Measurements from ENCODE around the gene CHST11. TPM values are rescaled to one million over a fixed set of nuclear protein-coding genes. Genes with fewer than 3 reads are reported as not detected.

The CHST11 gene
- total and polyA plus RNA-seq, 2 of the 4 experiments (the other 2 are of a cell fraction) = 1.4 to 2.7 TPM

DNA sequence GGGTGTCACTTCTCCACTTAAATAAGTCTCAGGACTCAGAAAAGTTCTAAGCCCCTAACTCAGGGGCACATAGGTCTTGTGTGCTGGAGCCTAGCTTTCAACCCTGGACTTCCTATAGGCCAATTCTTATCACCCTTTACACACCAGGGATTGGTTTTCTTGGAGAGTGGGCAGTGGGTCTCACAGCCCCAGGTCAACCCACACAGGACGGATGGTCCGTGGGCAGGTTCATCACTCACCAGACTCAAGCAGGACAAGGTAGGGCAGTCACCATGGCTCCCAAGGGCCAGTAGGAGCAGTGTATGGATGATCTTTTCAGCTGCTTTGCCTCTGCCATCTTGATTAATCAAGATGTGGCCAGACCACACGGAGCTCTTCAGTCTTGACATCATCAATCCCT is 268.9 kb downstream of the CHST11 start:
- Histone ChIP-seq H2BK120ac (ENCODE audit: low read depth, low read length) (no peak overlapping the region), H3K9me1 (ENCODE audit: insufficient read depth, low read length) (peaks cover 4% of the 10 kb centered on the region; the same call in 1 of the 2 replicates), H3K36me3 (ENCODE audit: control insufficient read depth, insufficient read depth, low read length) (no peaks in the 10 kb centered on the region), H3K4me1 (ENCODE audit: control insufficient read depth, insufficient read depth, low read length) (peaks cover 2% of the 10 kb centered on the region; the same call in 1 of the 2 replicates), H2AK5ac (ENCODE audit: low read depth, low read length) (no peak overlapping the region), H4K91ac (ENCODE audit: insufficient read depth, low read depth, low read length) (no peak overlapping the region), H3K4me2 (ENCODE audit: low read depth, low read length) (no peak overlapping the region), H3K79me1 (ENCODE audit: low read depth in 1 of 2, low read length in 2 of 2) (no peaks in the 10 kb centered on the region), H3K14ac (replicated peaks; ENCODE audit: low read depth, low read length) (no peak overlapping the region), H3K27ac (ENCODE audit: insufficient read depth, low read length) (no peak overlapping the region), H3K18ac (ENCODE audit: low read depth, low read length) (no peak overlapping the region), H3K4me3 (ENCODE audit: insufficient read depth, low read depth, low read length) (no peak overlapping the region), H2AFZ (replicated peaks; ENCODE audit: low read length, poor library complexity) (no peak overlapping the region), H3K9ac (ENCODE audit: low read depth, low read length) (no peak overlapping the region), H2BK5ac (ENCODE audit: low read depth, low read length, poor library complexity, severe bottlenecking) (no peak overlapping the region), H3K9me3 (ENCODE audit: control insufficient read depth, insufficient read depth, low read length) (no peaks in the 10 kb centered on the region), H3K4ac (ENCODE audit: low read depth, low read length) (no peak overlapping the region), H4K20me1 (ENCODE audit: insufficient read depth, low read length) (no peaks in the 10 kb centered on the region), H3K27me3 (ENCODE audit: control insufficient read depth, insufficient read depth, low read length) (peaks cover 20% of the 10 kb centered on the region), H2AK9ac (replicated peaks; ENCODE audit: low read depth, low read length, poor library complexity) (no peak overlapping the region), H2BK15ac (ENCODE audit: low read depth, low read length) (no peak overlapping the region), H4K5ac (ENCODE audit: low read depth, low read length) (no peak overlapping the region), H3K23ac (ENCODE audit: low read depth, low read length) (no peak overlapping the region), H3K56ac (ENCODE audit: extremely low read depth, insufficient read depth, low read length) (no peak overlapping the region), H4K8ac (ENCODE audit: low read depth in 2 of 2, low read length in 2 of 2) (no peak overlapping the region), H2BK20ac (ENCODE audit: low read depth, low read length) (no peak overlapping the region)
- WGBS, 2 experiments (ENCODE audit: extremely low coverage in 2 of 2, insufficient read length in 1 of 2) = no CpG with 5 or more reads among the region's 3 CpGs
- intact Hi-C loops (cut with micrococcal nuclease) (no loop called here), in situ Hi-C loops (cut with MboI; ENCODE audit: low sequenced_read_pairs) (no loop called here), dilution Hi-C loops (cut with HindIII; ENCODE audit: low sequenced_read_pairs, unreplicated experiment) (no loop called here)
- POLR2A ChIA-PET (ENCODE audit: unreplicated experiment) = no interaction called here
- ATAC-seq (ENCODE audit: low read depth) = no peak
- BruUV-seq (replicated peaks) = no TSS peak
- CTCF ChIA-PET = no interaction called here
- no peak for DNase-seq
- TF ChIP-seq SMC3 (IDR thresholded peaks at IDR 0.05; ENCODE audit: low read depth, low read length) (no peak), CEBPB (IDR thresholded peaks at IDR 0.05; ENCODE audit: low read depth, low read length) (no peak), FOS (IDR thresholded peaks at IDR 0.05; ENCODE audit: low read depth, low read length) (no peak), BHLHE40 (IDR thresholded peaks at IDR 0.05; ENCODE audit: low read depth, low read length) (no peak), CHD1 (IDR thresholded peaks at IDR 0.05; ENCODE audit: low read depth, low read length) (no peak), RCOR1 (IDR thresholded peaks at IDR 0.05; ENCODE audit: insufficient replicate concordance, low read length) (no peak), POLR2A (IDR thresholded peaks at IDR 0.05; ENCODE audit: low read depth, low read length) (no peak), MAZ (IDR thresholded peaks at IDR 0.05; ENCODE audit: borderline replicate concordance, low read depth, low read length) (no peak), MAFK (IDR thresholded peaks at IDR 0.05; ENCODE audit: low read depth, low read length) (no peak), RFX5 (IDR thresholded peaks at IDR 0.05; ENCODE audit: low read depth, low read length) (no peak), MXI1 (IDR thresholded peaks at IDR 0.05; ENCODE audit: borderline replicate concordance, low read depth, low read length) (no peak), RAD21 (IDR thresholded peaks at IDR 0.05; ENCODE audit: low read length) (no peak), NFE2L2 (IDR thresholded peaks at IDR 0.05; ENCODE audit: low read depth, low read length) (no peak)
- TF ChIP-seq, protein P1, sequence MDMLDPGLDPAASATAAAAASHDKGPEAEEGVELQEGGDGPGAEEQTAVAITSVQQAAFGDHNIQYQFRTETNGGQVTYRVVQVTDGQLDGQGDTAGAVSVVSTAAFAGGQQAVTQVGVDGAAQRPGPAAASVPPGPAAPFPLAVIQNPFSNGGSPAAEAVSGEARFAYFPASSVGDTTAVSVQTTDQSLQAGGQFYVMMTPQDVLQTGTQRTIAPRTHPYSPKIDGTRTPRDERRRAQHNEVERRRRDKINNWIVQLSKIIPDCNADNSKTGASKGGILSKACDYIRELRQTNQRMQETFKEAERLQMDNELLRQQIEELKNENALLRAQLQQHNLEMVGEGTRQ (IDR thresholded peaks at IDR 0.05; ENCODE audit: low read depth, low read length) = no peak
- TF ChIP-seq, protein P2, sequence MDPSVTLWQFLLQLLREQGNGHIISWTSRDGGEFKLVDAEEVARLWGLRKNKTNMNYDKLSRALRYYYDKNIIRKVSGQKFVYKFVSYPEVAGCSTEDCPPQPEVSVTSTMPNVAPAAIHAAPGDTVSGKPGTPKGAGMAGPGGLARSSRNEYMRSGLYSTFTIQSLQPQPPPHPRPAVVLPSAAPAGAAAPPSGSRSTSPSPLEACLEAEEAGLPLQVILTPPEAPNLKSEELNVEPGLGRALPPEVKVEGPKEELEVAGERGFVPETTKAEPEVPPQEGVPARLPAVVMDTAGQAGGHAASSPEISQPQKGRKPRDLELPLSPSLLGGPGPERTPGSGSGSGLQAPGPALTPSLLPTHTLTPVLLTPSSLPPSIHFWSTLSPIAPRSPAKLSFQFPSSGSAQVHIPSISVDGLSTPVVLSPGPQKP (IDR thresholded peaks at IDR 0.05; ENCODE audit: borderline replicate concordance, low read depth, low read length) = no peak
